HG02678 (cell line): ENCODE data around the gene AEBP2.
"Not testable (repeated sequence)": the region's sequence is repeated elsewhere in the genome, so short reads cannot be mapped to it uniquely, and the experiment has no call there.

Source experiments
- ATAC-seq: cut with Tn5 transposase; IDR thresholded peaks from one replicate; pipeline ENCODE4 v1.9.1; 2021; ENCODE audit warnings: mild to moderate bottlenecking, moderate library complexity; ENCODE audit not compliant: unreplicated experiment

The AEBP2 gene

GRCh38 chr12:19439059-19440018 lies at the start of gene AEBP2:
Gene AEBP2 (plus strand): TSS chr12:19439492. CDS start chr12:19439700, 208 bp downstream.
- peak; percentile 87 for ATAC-seq

GRCh38 chr12:19390051-19390598 lies 49.2 kb upstream of the AEBP2 start:
- no peak for ATAC-seq

- not testable (repeated sequence) for ATAC-seq
Observed at GRCh38 chr12:19392644-19393043, 46.6 kb upstream of the AEBP2 start.

- no peak for ATAC-seq
Observed at GRCh38 chr12:19394385-19394784, 44.9 kb upstream of the AEBP2 start.

- ATAC-seq = no peak
Observed at GRCh38 chr12:19397534-19397933, 41.8 kb upstream of the AEBP2 start.

GRCh38 chr12:19398376-19399363 lies 40.6 kb upstream of the AEBP2 start:
- ATAC-seq = no peak

GRCh38 chr12:19400649-19401285 lies 38.5 kb upstream of the AEBP2 start:
- not testable (repeated sequence) for ATAC-seq

GRCh38 chr12:19402211-19402610 lies 37.1 kb upstream of the AEBP2 start:
- no peak for ATAC-seq

- no peak for ATAC-seq
Observed at GRCh38 chr12:19402743-19403431, 36.4 kb upstream of the AEBP2 start.

- ATAC-seq = no peak
Observed at GRCh38 chr12:19404242-19404880, 34.9 kb upstream of the AEBP2 start.

GRCh38 chr12:19409376-19409775 lies 29.9 kb upstream of the AEBP2 start:
- ATAC-seq = no peak

- no peak for ATAC-seq
Observed at GRCh38 chr12:19410211-19410610, 29.1 kb upstream of the AEBP2 start.

GRCh38 chr12:19410629-19411185 lies 28.6 kb upstream of the AEBP2 start:
- ATAC-seq = no peak

GRCh38 chr12:19411234-19412204 lies 27.8 kb upstream of the AEBP2 start:
- no peak for ATAC-seq

- ATAC-seq = no peak
Observed at GRCh38 chr12:19412844-19413243, 26.4 kb upstream of the AEBP2 start.

GRCh38 chr12:19413582-19413981 lies 25.7 kb upstream of the AEBP2 start:
- not testable (repeated sequence) for ATAC-seq

- ATAC-seq = no peak
Observed at GRCh38 chr12:19415563-19415962, 23.7 kb upstream of the AEBP2 start.

- ATAC-seq = no peak
Observed at GRCh38 chr12:19419086-19419485, 20.2 kb upstream of the AEBP2 start.
